BE2C (cell line): ENCODE results near the gene MAP3K21.

Source experiments
- DNase-seq: peaks from one replicate; pipeline ENCODE4 v3.0.0-alpha.2; 2020
- H3K27me3 ChIP-seq: fragments of 250-450 bp; sonication (Bioruptor Pico); 2 replicates; pipeline ENCODE4 v1.5.1; 2020; ENCODE audit warnings: mild to moderate bottlenecking
- H3K36me3 ChIP-seq: fragments of 250-450 bp; sonication (Bioruptor Pico); 2 replicates; pipeline ENCODE4 v1.5.1; 2020; ENCODE audit warnings: mild to moderate bottlenecking
- H3K4me1 ChIP-seq: fragments of 250-450 bp; sonication (Bioruptor Pico); 2 replicates; pipeline ENCODE4 v1.5.1; 2020
- H3K4me3 ChIP-seq: 2 replicates; pipeline ENCODE4 v1.5.1; 2011; ENCODE audit warnings: low read depth, low read length
- H3K9me3 ChIP-seq: fragments of 250-450 bp; sonication (Bioruptor Pico); 2 replicates; pipeline ENCODE4 v1.5.1; 2020
- CTCF ChIP-seq: IDR thresholded peaks from 2 replicates; pipeline ENCODE4 v1.5.1; 2012; ENCODE audit warnings: mild to moderate bottlenecking, low read depth, low read length

The MAP3K21 gene

GRCh38 chr1:233364695-233365539 lies 37.4 kb downstream of the MAP3K21 start:
- no peak overlapping the region for H3K4me3 ChIP-seq
- DNase-seq, result no peak
- H3K4me1 ChIP-seq, result no peaks in the 10 kb centered on the region
- H3K27me3 ChIP-seq, result peaks cover 42% of the 10 kb centered on the region
- H3K9me3 ChIP-seq, result no peaks in the 10 kb centered on the region
- H3K36me3 ChIP-seq, result no peaks in the 10 kb centered on the region
- peak; percentile 63 for TF ChIP-seq CTCF

- H3K9me3 ChIP-seq, result no peaks in the 10 kb centered on the region
- no peak overlapping the region for H3K4me3 ChIP-seq
- TF ChIP-seq CTCF, result no peak
- no peak for DNase-seq
- H3K36me3 ChIP-seq, result no peaks in the 10 kb centered on the region
- peaks cover 35% of the 10 kb centered on the region for H3K27me3 ChIP-seq
- no peaks in the 10 kb centered on the region for H3K4me1 ChIP-seq
These were observed 39.1 kb downstream of the MAP3K21 start for GRCh38 chr1:233366575-233366974.

GRCh38 chr1:233367057-233367803 lies 39.7 kb downstream of the MAP3K21 start:
- Histone ChIP-seq H3K9me3 (no peaks in the 10 kb centered on the region), H3K36me3 (no peaks in the 10 kb centered on the region), H3K4me1 (no peaks in the 10 kb centered on the region), H3K4me3 (no peak overlapping the region), H3K27me3 (peaks cover 35% of the 10 kb centered on the region)
- no peak for DNase-seq
- no peak for TF ChIP-seq CTCF

- Histone ChIP-seq H3K27me3 (peaks cover 31% of the 10 kb centered on the region), H3K4me3 (no peak overlapping the region), H3K36me3 (no peaks in the 10 kb centered on the region), H3K9me3 (no peaks in the 10 kb centered on the region), H3K4me1 (no peaks in the 10 kb centered on the region)
- TF ChIP-seq CTCF, result no peak
- DNase-seq, result no peak
These were observed 40.7 kb downstream of the MAP3K21 start for GRCh38 chr1:233368106-233368788.

GRCh38 chr1:233368789-233369130 lies 41.2 kb downstream of the MAP3K21 start:
- DNase-seq, result no peak
- H3K9me3 ChIP-seq, result no peaks in the 10 kb centered on the region
- no peak for TF ChIP-seq CTCF
- H3K4me1 ChIP-seq, result no peaks in the 10 kb centered on the region
- H3K36me3 ChIP-seq, result no peaks in the 10 kb centered on the region
- H3K27me3 ChIP-seq, result peaks cover 34% of the 10 kb centered on the region
- H3K4me3 ChIP-seq, result no peak overlapping the region
